ENCODE data around the gene PTPRR. TPM values are rescaled to one million over a fixed set of nuclear protein-coding genes. Genes with fewer than 3 reads are reported as not detected.

PTPRR gene
- total RNA-seq, 3 donors from 2014 or later: 16.6 to 46.9 (median 25.1) TPM

DNA sequence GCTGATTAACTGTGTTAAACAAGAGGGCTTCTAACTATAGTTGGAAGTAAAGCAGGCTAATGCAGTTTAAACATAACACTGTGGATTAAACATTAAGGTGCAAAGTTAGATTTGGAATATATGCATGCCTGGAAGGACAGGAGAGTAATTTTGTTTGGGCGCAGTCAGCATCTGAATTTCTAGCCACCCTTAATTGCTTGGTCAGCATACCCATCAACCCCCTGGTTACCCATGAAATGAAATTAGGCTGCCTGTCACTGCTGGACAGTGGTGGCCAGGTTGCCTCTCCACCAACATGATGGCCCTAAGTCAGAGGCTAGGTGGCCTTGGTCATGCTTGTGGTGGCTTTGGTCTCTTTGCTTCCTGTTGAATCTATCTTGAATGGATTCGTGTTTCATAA, 253.3 kb downstream of the PTPRR start:
- no peaks in the 10 kb centered on the region for H3K9me3 ChIP-seq
- no peaks in the 10 kb centered on the region for H3K4me1 ChIP-seq (ENCODE audit: low read depth)
- H3K36me3 ChIP-seq (ENCODE audit: low read depth): no peaks in the 10 kb centered on the region
- DNase-seq (no peak), ATAC-seq (no peak)
- no peak overlapping the region for H3K4me3 ChIP-seq
- intact Hi-C loops (cut with DNase I, micrococcal nuclease): no loop called here
- TF ChIP-seq, protein P1, sequence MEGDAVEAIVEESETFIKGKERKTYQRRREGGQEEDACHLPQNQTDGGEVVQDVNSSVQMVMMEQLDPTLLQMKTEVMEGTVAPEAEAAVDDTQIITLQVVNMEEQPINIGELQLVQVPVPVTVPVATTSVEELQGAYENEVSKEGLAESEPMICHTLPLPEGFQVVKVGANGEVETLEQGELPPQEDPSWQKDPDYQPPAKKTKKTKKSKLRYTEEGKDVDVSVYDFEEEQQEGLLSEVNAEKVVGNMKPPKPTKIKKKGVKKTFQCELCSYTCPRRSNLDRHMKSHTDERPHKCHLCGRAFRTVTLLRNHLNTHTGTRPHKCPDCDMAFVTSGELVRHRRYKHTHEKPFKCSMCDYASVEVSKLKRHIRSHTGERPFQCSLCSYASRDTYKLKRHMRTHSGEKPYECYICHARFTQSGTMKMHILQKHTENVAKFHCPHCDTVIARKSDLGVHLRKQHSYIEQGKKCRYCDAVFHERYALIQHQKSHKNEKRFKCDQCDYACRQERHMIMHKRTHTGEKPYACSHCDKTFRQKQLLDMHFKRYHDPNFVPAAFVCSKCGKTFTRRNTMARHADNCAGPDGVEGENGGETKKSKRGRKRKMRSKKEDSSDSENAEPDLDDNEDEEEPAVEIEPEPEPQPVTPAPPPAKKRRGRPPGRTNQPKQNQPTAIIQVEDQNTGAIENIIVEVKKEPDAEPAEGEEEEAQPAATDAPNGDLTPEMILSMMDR (IDR thresholded peaks at IDR 0.05): no peak

DNA sequence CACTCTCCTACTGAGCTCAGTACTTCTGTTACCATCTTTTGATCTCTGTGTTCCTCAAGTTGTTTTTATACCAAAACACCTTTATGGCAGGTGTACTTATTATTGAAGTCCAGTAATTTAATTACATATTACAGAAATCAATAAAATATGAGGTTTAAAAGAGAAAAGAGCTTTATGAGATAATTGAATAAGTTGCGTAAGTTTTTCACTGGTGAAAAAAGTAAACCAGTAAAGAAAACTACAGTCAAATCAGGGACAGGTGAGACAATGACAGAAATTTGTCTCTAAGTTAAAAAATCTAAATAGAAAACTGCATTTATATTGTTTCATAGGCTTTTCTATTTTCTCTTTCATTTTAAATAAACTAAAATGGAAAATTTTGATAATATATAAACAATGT, 254.2 kb downstream of the PTPRR start:
- no peak for DNase-seq
- no peak overlapping the region for H3K4me3 ChIP-seq
- TF ChIP-seq, protein P1 (IDR thresholded peaks at IDR 0.05): no peak
- intact Hi-C loops (cut with DNase I, micrococcal nuclease): no loop called here
- no peak for ATAC-seq
- no peaks in the 10 kb centered on the region for H3K4me1 ChIP-seq (ENCODE audit: low read depth)
- no peaks in the 10 kb centered on the region for H3K36me3 ChIP-seq (ENCODE audit: low read depth)
- H3K9me3 ChIP-seq: no peaks in the 10 kb centered on the region

DNA sequence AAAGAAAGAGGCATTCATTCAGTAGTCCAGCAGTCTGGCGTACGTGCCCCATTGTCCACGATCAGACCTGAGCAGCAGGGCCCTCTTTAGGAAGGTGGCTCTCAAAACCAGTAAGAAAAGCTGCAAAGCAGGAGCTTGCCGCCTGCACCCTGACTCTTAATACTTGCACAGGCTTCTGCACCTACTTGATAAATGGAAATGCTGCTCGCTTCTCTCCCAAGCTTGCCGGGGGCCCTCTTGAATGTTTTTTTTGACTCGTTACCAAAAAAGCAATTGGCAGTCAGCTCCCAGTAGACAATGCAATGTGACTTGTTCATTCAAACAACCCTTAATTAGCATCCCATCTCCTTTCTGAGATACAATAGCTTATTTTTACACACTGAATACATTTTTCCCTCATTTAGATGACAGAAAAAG, 256.1 kb downstream of the PTPRR start:
- Histone ChIP-seq H3K36me3 (ENCODE audit: low read depth) (no peaks in the 10 kb centered on the region), H3K4me3 (no peak overlapping the region), H3K4me1 (ENCODE audit: low read depth) (no peaks in the 10 kb centered on the region), H3K9me3 (no peaks in the 10 kb centered on the region)
- ATAC-seq (no peak), DNase-seq (no peak)
- intact Hi-C loops (cut with DNase I, micrococcal nuclease): no loop called here
- TF ChIP-seq, protein P1 (IDR thresholded peaks at IDR 0.05): no peak

DNA sequence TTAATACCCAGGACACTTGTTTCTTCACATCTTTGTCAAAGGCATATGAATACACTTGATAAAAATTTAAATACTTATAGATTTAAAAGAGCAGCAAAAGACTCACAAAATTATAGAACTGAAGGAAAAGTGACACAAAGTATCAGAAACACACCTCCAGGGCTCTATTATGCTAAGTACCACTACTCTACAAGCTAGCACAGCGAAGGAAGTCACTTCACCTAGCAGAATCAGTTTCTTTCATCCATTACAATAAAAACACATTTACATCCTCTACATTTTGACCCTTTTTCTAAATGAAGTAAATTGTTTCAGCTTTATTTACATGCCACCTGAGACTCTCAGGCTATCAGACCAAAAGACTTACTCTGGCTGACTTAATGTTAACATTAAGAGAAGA, 256.7 kb downstream of the PTPRR start:
- ATAC-seq (no peak), DNase-seq (no peak)
- Histone ChIP-seq H3K9me3 (no peaks in the 10 kb centered on the region), H3K36me3 (ENCODE audit: low read depth) (no peaks in the 10 kb centered on the region), H3K4me3 (no peak overlapping the region), H3K4me1 (ENCODE audit: low read depth) (no peaks in the 10 kb centered on the region)
- intact Hi-C loops (cut with DNase I, micrococcal nuclease): no loop called here
- TF ChIP-seq, protein P1 (IDR thresholded peaks at IDR 0.05): no peak

DNA sequence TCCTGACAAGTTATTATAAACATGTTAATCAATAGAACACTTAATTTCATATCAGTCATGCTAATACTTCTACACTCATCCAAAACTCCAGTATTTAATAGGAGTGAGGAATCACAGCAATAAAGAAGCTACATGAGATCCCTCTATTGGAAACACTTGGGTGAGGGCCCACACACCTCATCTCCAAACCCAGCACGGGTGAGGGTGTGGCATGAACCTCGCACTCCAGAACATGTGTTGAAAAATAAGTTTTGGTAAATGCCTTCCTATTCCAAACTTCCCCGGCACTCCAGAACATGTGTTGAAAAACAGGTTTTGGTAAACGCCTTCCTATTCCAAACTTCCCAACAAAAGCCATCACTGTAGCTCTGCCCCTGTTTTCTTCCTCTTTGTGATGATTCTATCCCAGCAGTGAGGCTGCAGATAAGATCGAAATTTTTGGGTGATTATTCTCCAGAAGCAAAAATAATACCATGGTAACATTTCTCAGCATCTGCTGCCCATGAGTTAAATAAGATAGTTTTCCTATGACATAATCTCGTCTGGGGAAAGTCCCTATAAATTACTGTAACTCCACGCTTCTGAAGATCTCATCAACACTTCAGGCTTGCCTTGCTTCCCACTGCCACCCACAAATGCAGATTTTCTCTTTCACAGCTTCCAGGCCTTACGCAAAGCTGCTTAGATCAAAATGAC, 258.9 kb downstream of the PTPRR start:
- no peaks in the 10 kb centered on the region for H3K9me3 ChIP-seq
- H3K36me3 ChIP-seq (ENCODE audit: low read depth): no peaks in the 10 kb centered on the region
- ATAC-seq: no peak
- intact Hi-C loops (cut with DNase I, micrococcal nuclease): no loop called here
- no peaks in the 10 kb centered on the region for H3K4me1 ChIP-seq (ENCODE audit: low read depth)
- TF ChIP-seq, protein P1 (IDR thresholded peaks at IDR 0.05): no peak
- no peak overlapping the region for H3K4me3 ChIP-seq
- no peak for DNase-seq
